Coronary artery (tissue), 2 donors: ENCODE results near the gene S100A4.
"Not testable (repeated sequence)": the region's sequence is repeated elsewhere in the genome, so short reads cannot be mapped to it uniquely, and the experiment has no call there.

Source experiments
- DNase-seq: peaks from one replicate; pipeline ENCODE4 v3.0.0-alpha.2; 2017; ENCODE audit warnings: low spot score
- H3K27ac ChIP-seq, 2 donors: fragments of 200-600 bp; sonication (generic); one replicate each; pipeline ENCODE4 v1.5.1; 2016 to 2019
- H3K4me3 ChIP-seq: fragments of 200-600 bp; sonication (generic); 2 replicates; pipeline ENCODE4 v1.5.1; 2016; ENCODE audit warnings: mild to moderate bottlenecking, moderate library complexity
- TF ChIP-seq, protein P1 (sequence below): fragments of 200-600 bp; sonication (generic); IDR thresholded peaks from one replicate; pipeline ENCODE4 v1.5.1; 2019; ENCODE audit warnings: antibody characterized with exemption

S100A4 gene

DNA sequence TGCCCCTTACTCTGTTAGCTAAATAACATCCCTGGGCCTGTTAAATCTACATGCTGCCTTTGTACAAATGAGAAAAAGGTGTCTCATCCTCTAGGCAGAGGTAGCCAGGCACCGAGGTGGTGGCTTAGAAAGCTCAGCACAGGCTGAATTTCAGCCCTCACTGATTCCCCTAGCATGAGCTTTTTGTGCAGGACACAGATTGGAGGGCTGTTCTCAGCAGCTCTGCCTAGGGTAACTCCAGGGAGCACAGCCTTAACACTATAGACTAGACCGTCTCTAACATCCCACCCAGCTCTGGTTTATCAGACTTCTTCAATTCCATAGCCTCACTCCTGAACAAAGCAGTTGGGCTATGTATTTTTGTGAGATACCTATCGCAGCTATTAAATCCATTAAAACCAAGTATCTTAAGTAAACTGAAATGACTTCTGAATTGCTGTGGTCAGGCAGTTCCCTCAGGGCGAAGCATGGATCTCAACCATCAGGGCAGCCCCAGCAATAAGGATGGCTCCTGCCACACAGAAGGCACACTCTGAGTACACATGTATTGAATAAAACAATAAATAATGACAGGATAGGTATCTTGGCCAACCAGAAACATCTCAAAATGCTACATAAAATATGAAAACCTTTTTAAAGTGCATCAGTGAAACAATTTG lies 24.7 kb downstream of the S100A4 start:
- TF ChIP-seq, protein P1, sequence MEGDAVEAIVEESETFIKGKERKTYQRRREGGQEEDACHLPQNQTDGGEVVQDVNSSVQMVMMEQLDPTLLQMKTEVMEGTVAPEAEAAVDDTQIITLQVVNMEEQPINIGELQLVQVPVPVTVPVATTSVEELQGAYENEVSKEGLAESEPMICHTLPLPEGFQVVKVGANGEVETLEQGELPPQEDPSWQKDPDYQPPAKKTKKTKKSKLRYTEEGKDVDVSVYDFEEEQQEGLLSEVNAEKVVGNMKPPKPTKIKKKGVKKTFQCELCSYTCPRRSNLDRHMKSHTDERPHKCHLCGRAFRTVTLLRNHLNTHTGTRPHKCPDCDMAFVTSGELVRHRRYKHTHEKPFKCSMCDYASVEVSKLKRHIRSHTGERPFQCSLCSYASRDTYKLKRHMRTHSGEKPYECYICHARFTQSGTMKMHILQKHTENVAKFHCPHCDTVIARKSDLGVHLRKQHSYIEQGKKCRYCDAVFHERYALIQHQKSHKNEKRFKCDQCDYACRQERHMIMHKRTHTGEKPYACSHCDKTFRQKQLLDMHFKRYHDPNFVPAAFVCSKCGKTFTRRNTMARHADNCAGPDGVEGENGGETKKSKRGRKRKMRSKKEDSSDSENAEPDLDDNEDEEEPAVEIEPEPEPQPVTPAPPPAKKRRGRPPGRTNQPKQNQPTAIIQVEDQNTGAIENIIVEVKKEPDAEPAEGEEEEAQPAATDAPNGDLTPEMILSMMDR, result no peak
- Histone ChIP-seq H3K4me3 (no peak overlapping the region), H3K27ac (no peak overlapping the region)
- no peak for DNase-seq

DNA sequence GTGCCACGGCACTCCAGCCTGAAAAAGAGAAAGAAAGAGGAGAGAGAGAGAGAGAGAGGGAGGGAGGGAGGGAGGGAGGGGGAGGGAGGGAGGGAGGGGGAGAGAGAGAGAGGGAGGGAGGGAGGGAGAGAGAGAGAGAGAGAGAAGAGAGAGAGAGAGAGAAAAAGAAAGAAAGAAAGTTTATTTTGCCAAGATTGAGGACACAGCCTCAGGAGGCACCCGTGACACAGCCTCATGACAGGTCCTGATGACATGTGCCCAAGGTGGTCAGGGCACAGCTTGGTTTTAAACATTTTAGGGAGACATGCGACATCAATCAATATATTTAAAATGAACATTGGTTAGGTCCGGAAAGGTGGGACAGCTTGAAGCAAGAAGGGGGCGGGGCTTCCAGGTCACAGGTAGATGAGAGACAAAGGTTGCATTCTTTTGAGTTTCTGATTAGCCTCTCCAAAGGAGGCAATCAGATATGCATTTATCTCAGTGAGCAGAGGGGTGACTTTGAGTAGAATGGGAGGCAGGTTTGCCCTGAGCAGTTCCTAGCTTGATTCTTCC lies 25.4 kb downstream of the S100A4 start:
- not testable (repeated sequence) for H3K4me3 ChIP-seq, H3K27ac ChIP-seq, DNase-seq

DNA sequence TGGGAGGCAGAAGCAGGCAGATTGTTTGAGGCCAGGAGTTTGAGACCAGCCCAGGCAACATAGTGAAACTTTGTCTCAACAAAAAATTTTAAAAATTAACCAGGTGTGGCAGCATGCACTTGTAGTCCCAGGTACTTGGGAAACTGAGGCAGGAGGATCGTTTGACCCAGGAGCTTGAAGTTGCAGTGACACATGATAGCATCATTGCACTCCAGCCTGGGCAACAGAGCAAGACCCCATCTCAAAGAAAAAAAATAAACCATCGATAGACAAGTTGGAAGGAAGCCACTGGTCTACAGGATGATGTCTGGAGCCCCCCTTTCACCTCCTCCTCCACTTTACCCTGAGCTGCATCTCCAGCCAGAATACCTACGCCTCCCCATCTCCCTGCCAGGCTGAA lies 26.4 kb downstream of the S100A4 start:
- H3K27ac ChIP-seq, result no peak overlapping the region
- TF ChIP-seq, protein P1, result no peak
- no peak for DNase-seq
- H3K4me3 ChIP-seq, result no peak overlapping the region

GRCh38 chr1:153515504-153516394 lies 29.9 kb downstream of the S100A4 start:
- Histone ChIP-seq H3K4me3 (no peak overlapping the region), H3K27ac (no peak overlapping the region)
- no peak for DNase-seq
- TF ChIP-seq, protein P1, result no peak

- DNase-seq, result no peak
- TF ChIP-seq, protein P1, result no peak
Measured at GRCh38 chr1:153513666-153514065, 31.9 kb downstream of the S100A4 start.

DNA sequence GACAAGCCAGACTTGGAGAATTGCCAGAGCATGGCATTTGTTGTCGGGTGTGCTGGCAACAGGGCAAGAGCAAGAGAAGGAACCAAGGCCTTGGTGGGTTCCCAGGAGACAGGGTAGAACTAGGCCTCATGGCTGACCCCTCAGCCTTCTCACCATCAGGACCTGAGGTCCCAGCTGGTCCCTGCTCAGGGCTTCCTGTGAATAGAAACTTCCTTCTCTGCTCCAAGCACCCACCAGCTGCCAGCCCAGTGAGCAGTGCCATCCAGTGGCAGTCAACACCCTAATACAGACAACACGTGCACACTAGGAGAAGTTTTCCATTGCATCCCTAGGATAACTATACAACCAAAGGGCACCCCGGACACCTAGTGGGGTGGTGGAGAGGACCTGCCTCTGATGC lies 32.6 kb downstream of the S100A4 start:
- TF ChIP-seq, protein P1, result no peak
- DNase-seq, result peak; percentile 58
- Histone ChIP-seq H3K27ac (no peak overlapping the region), H3K4me3 (no peak overlapping the region)

More at GRCh38 chr1:153513666-153514065, 31.9 kb downstream of the S100A4 start:
- Histone ChIP-seq H3K4me3 (no peak overlapping the region), H3K27ac (no peak overlapping the region)

DNA sequence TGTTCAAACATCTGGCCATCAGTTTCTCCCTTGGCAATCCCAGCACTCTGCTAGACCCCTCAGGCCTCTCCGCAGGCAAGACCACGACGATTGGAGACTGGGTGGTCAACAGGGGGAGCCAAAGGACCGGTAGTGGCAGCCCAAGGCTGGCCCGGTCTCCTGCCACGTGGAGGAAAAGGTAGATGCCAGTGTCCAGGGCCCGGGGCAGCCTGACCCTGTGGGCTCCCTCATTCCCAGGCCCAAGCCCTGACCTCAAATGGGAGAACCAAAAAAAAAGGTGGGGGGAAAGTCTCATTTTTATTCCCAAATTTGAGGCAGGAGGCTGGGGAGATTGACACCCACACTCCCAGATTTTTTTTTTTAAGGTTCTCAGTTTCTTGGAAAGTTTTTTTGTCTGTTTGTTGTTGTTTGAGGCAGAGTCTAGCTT lies 34.6 kb downstream of the S100A4 start:
- Histone ChIP-seq H3K4me3 (no peak overlapping the region), H3K27ac (no peak overlapping the region)
- no peak for DNase-seq
- TF ChIP-seq, protein P1, result peak; percentile 74
